Uterus (tissue), 2 donors: ENCODE data around the gene JAKMIP2.

Experiments
- POLR2A ChIP-seq, 2 donors: fragments of 450-650 bp; IDR thresholded peaks; one replicate each; pipeline ENCODE4 v1.6.1; 2016; ENCODE audit warnings: antibody characterized with exemption in 2 of 2, mild to moderate bottlenecking in 1 of 2, moderate library complexity in 1 of 2
- TF ChIP-seq, protein P1 (sequence below), 4 experiments: fragments of 200-600 bp in 2 of 4; fragments of 450-650 bp in 2 of 4; sonication (generic) in 2 of 4; IDR thresholded peaks; one replicate each; pipeline ENCODE4 v1.5.1; 2016 to 2019; ENCODE audit warnings: antibody characterized with exemption in 4 of 4, mild to moderate bottlenecking in 2 of 4, moderate library complexity in 1 of 4

- TF ChIP-seq, protein P1, sequence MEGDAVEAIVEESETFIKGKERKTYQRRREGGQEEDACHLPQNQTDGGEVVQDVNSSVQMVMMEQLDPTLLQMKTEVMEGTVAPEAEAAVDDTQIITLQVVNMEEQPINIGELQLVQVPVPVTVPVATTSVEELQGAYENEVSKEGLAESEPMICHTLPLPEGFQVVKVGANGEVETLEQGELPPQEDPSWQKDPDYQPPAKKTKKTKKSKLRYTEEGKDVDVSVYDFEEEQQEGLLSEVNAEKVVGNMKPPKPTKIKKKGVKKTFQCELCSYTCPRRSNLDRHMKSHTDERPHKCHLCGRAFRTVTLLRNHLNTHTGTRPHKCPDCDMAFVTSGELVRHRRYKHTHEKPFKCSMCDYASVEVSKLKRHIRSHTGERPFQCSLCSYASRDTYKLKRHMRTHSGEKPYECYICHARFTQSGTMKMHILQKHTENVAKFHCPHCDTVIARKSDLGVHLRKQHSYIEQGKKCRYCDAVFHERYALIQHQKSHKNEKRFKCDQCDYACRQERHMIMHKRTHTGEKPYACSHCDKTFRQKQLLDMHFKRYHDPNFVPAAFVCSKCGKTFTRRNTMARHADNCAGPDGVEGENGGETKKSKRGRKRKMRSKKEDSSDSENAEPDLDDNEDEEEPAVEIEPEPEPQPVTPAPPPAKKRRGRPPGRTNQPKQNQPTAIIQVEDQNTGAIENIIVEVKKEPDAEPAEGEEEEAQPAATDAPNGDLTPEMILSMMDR (IDR thresholded peaks at IDR 0.05): no peak
- no peak for TF ChIP-seq POLR2A (IDR thresholded peaks at IDR 0.05)
These were observed 33.9 kb downstream of the JAKMIP2 start for GRCh38 chr5:147748590-147748989.
